Breast epithelium (tissue), 4 donors: Measurements from ENCODE around the gene ARHGEF26. TPM values are rescaled to one million over a fixed set of nuclear protein-coding genes. Genes with fewer than 3 reads are reported as not detected.

Experiments used
- DNase-seq, 2 donors: peaks; one replicate each; pipeline ENCODE4 v3.0.0-alpha.2; 2019; ENCODE audit warnings: low spot score in 2 of 2
- H3K27ac ChIP-seq, 2 donors: fragments of 200-600 bp; sonication (generic) in 1 of 2; one replicate each; pipeline ENCODE4 v1.5.1; 2016 to 2019; ENCODE audit warnings: mild to moderate bottlenecking in 1 of 2
- H3K27me3 ChIP-seq, 2 donors: fragments of 200-600 bp; sonication (generic) in 1 of 2; one replicate each; pipeline versions ENCODE4 v1.5.1 to v1.6.0; 2017 to 2019; ENCODE audit warnings: control low read depth in 1 of 2, mild to moderate bottlenecking in 1 of 2
- H3K36me3 ChIP-seq: fragments of 200-600 bp; one replicate; pipeline ENCODE4 v1.5.1; 2019
- H3K4me1 ChIP-seq, 2 donors: fragments of 200-600 bp; sonication (generic); one replicate each; pipeline ENCODE4 v1.5.1; 2016 to 2019; ENCODE audit warnings: control low read depth in 1 of 2
- H3K4me3 ChIP-seq, 3 donors: fragments of 200-600 bp; sonication (generic); 1 replicate in 2 of 3; 2 replicates in 1 of 3; pipeline ENCODE4 v1.5.1; 2016 to 2019; ENCODE audit warnings: mild to moderate bottlenecking in 3 of 3, moderate library complexity in 2 of 3
- H3K9me3 ChIP-seq, 2 donors: fragments of 200-600 bp; sonication (generic) in 1 of 2; one replicate each; pipeline ENCODE4 v1.5.1; 2016 to 2019; ENCODE audit warnings: control low read depth in 1 of 2
- CTCF ChIP-seq, 3 donors: fragments of 450-650 bp; IDR thresholded peaks; one replicate each; pipeline ENCODE4 v1.5.1; 2016 to 2017; ENCODE audit warnings: antibody characterized with exemption in 3 of 3, mild to moderate bottlenecking in 3 of 3, moderate library complexity in 3 of 3
- POLR2A ChIP-seq: fragments of 450-650 bp; IDR thresholded peaks from one replicate; pipeline ENCODE4 v1.6.1; 2016; ENCODE audit warnings: antibody characterized with exemption, mild to moderate bottlenecking, moderate library complexity
- POLR2AphosphoS5 ChIP-seq, 3 donors: sonication (generic); formaldehyde crosslinking; IDR thresholded peaks; one replicate each; pipeline ENCODE4 v1.6.1; 2017; ENCODE audit warnings: antibody characterized with exemption in 3 of 3
- intact Hi-C: fragments of 100-400 bp; cut with DNase I; formaldehyde crosslinking; loops from one replicate; pipeline ENCODE4 v1.15.1; 2023; ENCODE audit warnings: low total_unique reads
- total RNA-seq, 3 donors: library from RNA; depleted of rRNA; stranded (reverse); fragments of >200 nt; gene quantifications; one replicate each; pipeline ENCODE4 v1.1.0, GENCODE V29; 2016

Gene ARHGEF26
- total RNA-seq, 3 donors from 2014 or later: 16.7 to 20.2 (median 19.8) TPM

- Histone ChIP-seq H3K4me1 (no peaks in the 10 kb centered on the region), H3K4me3 (no peak overlapping the region)
- intact Hi-C loops: no loop called here
These were observed 31.6 kb downstream of the ARHGEF26 start for GRCh38 chr3:154152741-154153140.

GRCh38 chr3:154156530-154156929 lies 35.3 kb downstream of the ARHGEF26 start:
- Histone ChIP-seq H3K9me3 (no peaks in the 10 kb centered on the region), H3K36me3 (peaks cover 4% of the 10 kb centered on the region), H3K4me1 (no peaks in the 10 kb centered on the region), H3K4me3 (no peak overlapping the region), H3K27me3 (no peaks in the 10 kb centered on the region), H3K27ac (no peak overlapping the region)
- no peak for TF ChIP-seq POLR2A
- no peak for TF ChIP-seq CTCF (IDR thresholded peaks at IDR 0.05)
- TF ChIP-seq POLR2AphosphoS5 (IDR thresholded peaks at IDR 0.05): no peak
- intact Hi-C loops: no loop called here
- no peak for DNase-seq

More at GRCh38 chr3:154152741-154153140, 31.6 kb downstream of the ARHGEF26 start:
- H3K27ac ChIP-seq: no peak overlapping the region
- no peak for DNase-seq
- H3K27me3 ChIP-seq: no peaks in the 10 kb centered on the region
- no peaks in the 10 kb centered on the region for H3K9me3 ChIP-seq
- TF ChIP-seq POLR2A: no peak
- TF ChIP-seq CTCF (IDR thresholded peaks at IDR 0.05): no peak
- TF ChIP-seq POLR2AphosphoS5 (IDR thresholded peaks at IDR 0.05): no peak
- H3K36me3 ChIP-seq: no peaks in the 10 kb centered on the region

GRCh38 chr3:154161806-154162205 lies 40.6 kb downstream of the ARHGEF26 start:
- no peaks in the 10 kb centered on the region for H3K4me1 ChIP-seq
- H3K27ac ChIP-seq: no peak overlapping the region
- DNase-seq: no peak

GRCh38 chr3:154164387-154164786 lies 43.2 kb downstream of the ARHGEF26 start:
- peaks cover 3% of the 10 kb centered on the region for H3K36me3 ChIP-seq
- no peaks in the 10 kb centered on the region for H3K9me3 ChIP-seq
- H3K4me3 ChIP-seq: no peak overlapping the region
- no peaks in the 10 kb centered on the region for H3K4me1 ChIP-seq
- no peaks in the 10 kb centered on the region for H3K27me3 ChIP-seq
- intact Hi-C loops: no loop called here
- no peak for DNase-seq
- TF ChIP-seq POLR2AphosphoS5 (IDR thresholded peaks at IDR 0.05) (no peak), CTCF (IDR thresholded peaks at IDR 0.05) (no peak)
- H3K27ac ChIP-seq: no peak overlapping the region

More at GRCh38 chr3:154161806-154162205, 40.6 kb downstream of the ARHGEF26 start:
- intact Hi-C loops: no loop called here
- H3K9me3 ChIP-seq: no peaks in the 10 kb centered on the region
- no peak for TF ChIP-seq POLR2AphosphoS5 (IDR thresholded peaks at IDR 0.05)
- TF ChIP-seq CTCF (IDR thresholded peaks at IDR 0.05): no peak
- TF ChIP-seq POLR2A: no peak
- H3K27me3 ChIP-seq: no peaks in the 10 kb centered on the region
- peaks cover 4% of the 10 kb centered on the region for H3K36me3 ChIP-seq
- H3K4me3 ChIP-seq: no peak overlapping the region

- no peaks in the 10 kb centered on the region for H3K36me3 ChIP-seq
- H3K27me3 ChIP-seq: no peaks in the 10 kb centered on the region
- intact Hi-C loops: no loop called here
- no peak for DNase-seq
- TF ChIP-seq CTCF (IDR thresholded peaks at IDR 0.05) (no peak), POLR2A (no peak), POLR2AphosphoS5 (IDR thresholded peaks at IDR 0.05) (no peak)
- H3K27ac ChIP-seq: no peak overlapping the region
- no peaks in the 10 kb centered on the region for H3K4me1 ChIP-seq
- no peak overlapping the region for H3K4me3 ChIP-seq
- no peaks in the 10 kb centered on the region for H3K9me3 ChIP-seq
These were observed 48.0 kb downstream of the ARHGEF26 start for GRCh38 chr3:154168998-154169795.
